Measurements from ENCODE around the gene AP5M1. TPM values are rescaled to one million over a fixed set of nuclear protein-coding genes. Genes with fewer than 3 reads are reported as not detected.

The AP5M1 gene, protein sequence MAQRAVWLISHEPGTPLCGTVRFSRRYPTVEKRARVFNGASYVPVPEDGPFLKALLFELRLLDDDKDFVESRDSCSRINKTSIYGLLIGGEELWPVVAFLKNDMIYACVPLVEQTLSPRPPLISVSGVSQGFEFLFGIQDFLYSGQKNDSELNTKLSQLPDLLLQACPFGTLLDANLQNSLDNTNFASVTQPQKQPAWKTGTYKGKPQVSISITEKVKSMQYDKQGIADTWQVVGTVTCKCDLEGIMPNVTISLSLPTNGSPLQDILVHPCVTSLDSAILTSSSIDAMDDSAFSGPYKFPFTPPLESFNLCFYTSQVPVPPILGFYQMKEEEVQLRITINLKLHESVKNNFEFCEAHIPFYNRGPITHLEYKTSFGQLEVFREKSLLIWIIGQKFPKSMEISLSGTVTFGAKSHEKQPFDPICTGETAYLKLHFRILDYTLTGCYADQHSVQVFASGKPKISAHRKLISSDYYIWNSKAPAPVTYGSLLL
- polyA plus RNA-seq (40.0 and 44.8 TPM in 2 replicates), polyA minus RNA-seq (64.3 and 86.6 TPM in 2 replicates)

DNA sequence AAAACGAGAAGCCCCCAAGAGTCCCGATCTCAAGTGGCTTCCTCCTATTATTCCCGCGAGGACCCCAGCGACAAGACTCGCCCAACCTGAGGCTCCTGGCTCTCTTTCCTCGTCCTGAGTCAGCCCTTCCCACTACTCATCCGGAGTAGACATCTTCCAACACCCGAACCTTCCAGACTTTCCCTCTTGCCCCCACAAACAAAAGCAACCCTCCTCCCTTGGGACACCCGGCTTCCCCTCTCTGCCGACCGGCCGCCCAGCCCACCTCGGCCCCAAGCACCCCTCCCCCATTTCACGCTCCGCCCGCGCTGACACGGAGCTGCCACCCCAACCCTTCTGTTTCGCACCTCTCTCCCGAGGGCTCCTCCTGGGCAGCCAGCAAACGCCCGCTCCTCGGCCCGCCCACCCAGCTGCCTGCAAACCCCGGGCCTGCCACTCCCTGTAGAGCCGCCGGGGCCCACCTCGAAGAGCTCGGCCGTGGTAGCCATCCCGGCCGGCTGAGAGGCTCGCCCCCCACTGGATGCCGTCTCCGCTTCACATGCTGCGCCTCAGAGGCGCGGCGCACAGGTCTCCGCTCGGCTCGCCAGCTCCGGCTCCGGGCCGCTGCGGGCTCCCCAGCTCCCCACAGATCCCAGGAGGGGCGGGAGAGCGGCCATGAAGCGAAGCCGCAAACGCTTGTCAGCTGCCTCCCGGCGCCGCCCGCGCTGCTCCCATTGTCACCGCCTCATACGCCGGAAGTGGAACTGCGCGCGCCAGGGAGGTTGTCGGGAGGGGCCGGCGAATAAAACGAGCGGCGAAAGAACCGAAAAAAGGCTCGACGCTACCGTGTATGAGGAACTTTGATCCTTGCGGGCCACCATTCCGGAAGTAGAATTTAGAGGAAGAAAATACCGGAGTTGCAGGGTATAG, at the start of gene AP5M1, which contains the start of gene EXOC5:
Gene AP5M1 (plus strand): TSS at position 811 of the 909 bp plus-strand sequence. CDS start 344 bp downstream, outside the sequence.
Gene EXOC5 (minus strand): TSS at position 745 of the 909 bp plus-strand sequence. CDS start 257 bp downstream, at position 488.
- Histone ChIP-seq H3K36me3 (ENCODE audit: insufficient read depth, low read length) (no peaks in the 10 kb centered on the region), H3K9ac (ENCODE audit: low read length) (peak within 1 kb of the TSS; percentile 98), H3K27ac (ENCODE audit: low read length) (peak within 1 kb of the TSS; percentile 97), H3K79me2 (replicated peaks; ENCODE audit: insufficient read depth, low read length) (peaks cover 82% of the 10 kb centered on the region), H3K27me3 (ENCODE audit: insufficient read depth, low read depth, low read length) (no peaks in the 10 kb centered on the region), H3K9me2 (ENCODE audit: insufficient read depth, low read length) (no peaks in the 10 kb centered on the region), H2AFZ (ENCODE audit: low read depth, low read length) (peak within 1 kb of the TSS; percentile 89), H3K9me3 (ENCODE audit: low read length) (no peaks in the 10 kb centered on the region), H3F3A (ENCODE audit: insufficient read depth, low read length, poor library complexity, severe bottlenecking) (peaks cover 11% of the 10 kb centered on the region), H3K4me3 (ENCODE audit: low read length) (peak within 1 kb of the TSS; percentile 94), H3K4me2 (ENCODE audit: low read length) (peak within 1 kb of the TSS; percentile 79), H4K20me1 (ENCODE audit: insufficient read depth) (no peaks in the 10 kb centered on the region)
- no peak for TF ChIP-seq RAD21 (conservative IDR thresholded peaks at IDR 0.05)
- TF ChIP-seq EZH2 (IDR thresholded peaks at IDR 0.05; ENCODE audit: borderline replicate concordance, insufficient read depth, low read length, poor library complexity, severe bottlenecking) = no peak
- TF ChIP-seq EP300 (conservative IDR thresholded peaks at IDR 0.05; ENCODE audit: poor library complexity, severe bottlenecking) = peak; percentile 25
- no peak for TF ChIP-seq SMC3 (conservative IDR thresholded peaks at IDR 0.05; ENCODE audit: poor library complexity)
- TF ChIP-seq POLR2AphosphoS5 (IDR thresholded peaks at IDR 0.05) = peak; percentile 89
- TF ChIP-seq, protein P1, sequence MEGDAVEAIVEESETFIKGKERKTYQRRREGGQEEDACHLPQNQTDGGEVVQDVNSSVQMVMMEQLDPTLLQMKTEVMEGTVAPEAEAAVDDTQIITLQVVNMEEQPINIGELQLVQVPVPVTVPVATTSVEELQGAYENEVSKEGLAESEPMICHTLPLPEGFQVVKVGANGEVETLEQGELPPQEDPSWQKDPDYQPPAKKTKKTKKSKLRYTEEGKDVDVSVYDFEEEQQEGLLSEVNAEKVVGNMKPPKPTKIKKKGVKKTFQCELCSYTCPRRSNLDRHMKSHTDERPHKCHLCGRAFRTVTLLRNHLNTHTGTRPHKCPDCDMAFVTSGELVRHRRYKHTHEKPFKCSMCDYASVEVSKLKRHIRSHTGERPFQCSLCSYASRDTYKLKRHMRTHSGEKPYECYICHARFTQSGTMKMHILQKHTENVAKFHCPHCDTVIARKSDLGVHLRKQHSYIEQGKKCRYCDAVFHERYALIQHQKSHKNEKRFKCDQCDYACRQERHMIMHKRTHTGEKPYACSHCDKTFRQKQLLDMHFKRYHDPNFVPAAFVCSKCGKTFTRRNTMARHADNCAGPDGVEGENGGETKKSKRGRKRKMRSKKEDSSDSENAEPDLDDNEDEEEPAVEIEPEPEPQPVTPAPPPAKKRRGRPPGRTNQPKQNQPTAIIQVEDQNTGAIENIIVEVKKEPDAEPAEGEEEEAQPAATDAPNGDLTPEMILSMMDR (IDR thresholded peaks at IDR 0.05; ENCODE audit: poor library complexity, severe bottlenecking) = no peak
- TF ChIP-seq TAF1 (IDR thresholded peaks at IDR 0.05; ENCODE audit: low read depth) = peak; percentile 94
- peak; percentile 72 for TF ChIP-seq MXI1 (conservative IDR thresholded peaks at IDR 0.05; ENCODE audit: poor library complexity, severe bottlenecking)
- TF ChIP-seq, protein P2, sequence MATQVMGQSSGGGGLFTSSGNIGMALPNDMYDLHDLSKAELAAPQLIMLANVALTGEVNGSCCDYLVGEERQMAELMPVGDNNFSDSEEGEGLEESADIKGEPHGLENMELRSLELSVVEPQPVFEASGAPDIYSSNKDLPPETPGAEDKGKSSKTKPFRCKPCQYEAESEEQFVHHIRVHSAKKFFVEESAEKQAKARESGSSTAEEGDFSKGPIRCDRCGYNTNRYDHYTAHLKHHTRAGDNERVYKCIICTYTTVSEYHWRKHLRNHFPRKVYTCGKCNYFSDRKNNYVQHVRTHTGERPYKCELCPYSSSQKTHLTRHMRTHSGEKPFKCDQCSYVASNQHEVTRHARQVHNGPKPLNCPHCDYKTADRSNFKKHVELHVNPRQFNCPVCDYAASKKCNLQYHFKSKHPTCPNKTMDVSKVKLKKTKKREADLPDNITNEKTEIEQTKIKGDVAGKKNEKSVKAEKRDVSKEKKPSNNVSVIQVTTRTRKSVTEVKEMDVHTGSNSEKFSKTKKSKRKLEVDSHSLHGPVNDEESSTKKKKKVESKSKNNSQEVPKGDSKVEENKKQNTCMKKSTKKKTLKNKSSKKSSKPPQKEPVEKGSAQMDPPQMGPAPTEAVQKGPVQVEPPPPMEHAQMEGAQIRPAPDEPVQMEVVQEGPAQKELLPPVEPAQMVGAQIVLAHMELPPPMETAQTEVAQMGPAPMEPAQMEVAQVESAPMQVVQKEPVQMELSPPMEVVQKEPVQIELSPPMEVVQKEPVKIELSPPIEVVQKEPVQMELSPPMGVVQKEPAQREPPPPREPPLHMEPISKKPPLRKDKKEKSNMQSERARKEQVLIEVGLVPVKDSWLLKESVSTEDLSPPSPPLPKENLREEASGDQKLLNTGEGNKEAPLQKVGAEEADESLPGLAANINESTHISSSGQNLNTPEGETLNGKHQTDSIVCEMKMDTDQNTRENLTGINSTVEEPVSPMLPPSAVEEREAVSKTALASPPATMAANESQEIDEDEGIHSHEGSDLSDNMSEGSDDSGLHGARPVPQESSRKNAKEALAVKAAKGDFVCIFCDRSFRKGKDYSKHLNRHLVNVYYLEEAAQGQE (IDR thresholded peaks at IDR 0.05; ENCODE audit: borderline replicate concordance) = peak; percentile 97

DNA sequence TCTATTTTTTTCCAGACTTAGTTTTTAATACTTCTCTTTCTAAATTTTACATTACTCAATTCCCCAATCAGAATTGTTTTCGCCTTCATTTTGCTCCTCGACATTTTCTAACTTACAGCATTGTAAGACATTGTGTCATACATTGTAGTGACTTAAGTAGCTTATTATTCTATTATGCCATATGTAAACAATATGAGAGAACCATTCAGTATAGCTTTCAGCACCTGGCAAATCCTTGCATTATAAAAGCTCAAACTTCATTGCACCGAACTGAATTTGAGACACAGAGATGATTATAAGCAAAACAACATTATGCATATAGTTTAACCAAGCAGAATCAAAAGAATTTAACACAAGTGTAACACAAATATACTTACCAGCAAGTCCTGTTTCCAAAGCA, 46.8 kb upstream of the AP5M1 start:
- Histone ChIP-seq H3K4me3 (ENCODE audit: low read length) (no peak overlapping the region), H3K79me2 (replicated peaks; ENCODE audit: insufficient read depth, low read length) (no peaks in the 10 kb centered on the region), H3K9ac (ENCODE audit: low read length) (no peak overlapping the region), H3K27ac (ENCODE audit: low read length) (no peak overlapping the region), H3K27me3 (ENCODE audit: insufficient read depth, low read depth, low read length) (no peaks in the 10 kb centered on the region), H3K36me3 (ENCODE audit: insufficient read depth, low read length) (peaks cover under 1% of the 10 kb centered on the region), H2AFZ (ENCODE audit: low read depth, low read length) (no peak overlapping the region), H3K9me2 (ENCODE audit: insufficient read depth, low read length) (no peaks in the 10 kb centered on the region), H4K20me1 (ENCODE audit: insufficient read depth) (no peaks in the 10 kb centered on the region), H3K9me3 (ENCODE audit: low read length) (no peaks in the 10 kb centered on the region), H3K4me2 (ENCODE audit: low read length) (no peak overlapping the region), H3F3A (ENCODE audit: insufficient read depth, low read length, poor library complexity, severe bottlenecking) (no peaks in the 10 kb centered on the region)
- TF ChIP-seq EZH2 (IDR thresholded peaks at IDR 0.05; ENCODE audit: borderline replicate concordance, insufficient read depth, low read length, poor library complexity, severe bottlenecking) (no peak), EP300 (conservative IDR thresholded peaks at IDR 0.05; ENCODE audit: poor library complexity, severe bottlenecking) (no peak), SMC3 (conservative IDR thresholded peaks at IDR 0.05; ENCODE audit: poor library complexity) (no peak), MXI1 (conservative IDR thresholded peaks at IDR 0.05; ENCODE audit: poor library complexity, severe bottlenecking) (no peak), POLR2AphosphoS5 (IDR thresholded peaks at IDR 0.05) (no peak), TAF1 (IDR thresholded peaks at IDR 0.05; ENCODE audit: low read depth) (no peak), RAD21 (conservative IDR thresholded peaks at IDR 0.05) (no peak)

Measured in neural cell (in vitro differentiated cells).